Hematopoietic multipotent progenitor cell treated with erythropoietin and hydrocortisone succinate and interleukin-3 and kit ligand, for 17 days (in vitro differentiated cells): ENCODE results near the gene GON4L.
"Not testable (repeated sequence)": the region's sequence is repeated elsewhere in the genome, so short reads cannot be mapped to it uniquely, and the experiment has no call there.

Experiments
- DNase-seq: peaks from one replicate; pipeline ENCODE4 v3.0.0-alpha.2; 2015; ENCODE audit warnings: low spot score

The GON4L gene

GRCh38 chr1:155745284-155746228 lies 111.5 kb downstream of the GON4L start:
- DNase-seq = peak; percentile 78

- no peak for DNase-seq
Observed at GRCh38 chr1:155744711-155745283, 112.2 kb downstream of the GON4L start.

- DNase-seq = no peak
Observed at GRCh38 chr1:155741908-155742307, 115.1 kb downstream of the GON4L start.

- DNase-seq = no peak
Observed at GRCh38 chr1:155740995-155741394, 116.0 kb downstream of the GON4L start.

GRCh38 chr1:155729031-155729898 lies 127.7 kb downstream of the GON4L start:
- peak; percentile 69 for DNase-seq

GRCh38 chr1:155725142-155725541 lies 131.9 kb downstream of the GON4L start:
- no peak for DNase-seq

- no peak for DNase-seq
Observed at GRCh38 chr1:155719703-155720102, 137.3 kb downstream of the GON4L start.

- not testable (repeated sequence) for DNase-seq
Observed at GRCh38 chr1:155718524-155719115, 138.4 kb downstream of the GON4L start.

GRCh38 chr1:155717041-155717440 lies 140.0 kb downstream of the GON4L start:
- no peak for DNase-seq

GRCh38 chr1:155715777-155716176 lies 141.2 kb downstream of the GON4L start:
- DNase-seq = no peak

- not testable (repeated sequence) for DNase-seq
Observed at GRCh38 chr1:155715056-155715455, 142.0 kb downstream of the GON4L start.

- no peak for DNase-seq
Observed at GRCh38 chr1:155713075-155713474, 143.9 kb downstream of the GON4L start.

GRCh38 chr1:155712636-155713035 lies 144.4 kb downstream of the GON4L start:
- DNase-seq = peak; percentile 22

GRCh38 chr1:155711457-155711856 lies 145.6 kb downstream of the GON4L start:
- DNase-seq = not testable (repeated sequence)

GRCh38 chr1:155709391-155709790 lies 147.6 kb downstream of the GON4L start:
- no peak for DNase-seq

GRCh38 chr1:155706139-155706538 lies 150.9 kb downstream of the GON4L start:
- no peak for DNase-seq

- not testable (repeated sequence) for DNase-seq
Observed at GRCh38 chr1:155704414-155704813, 152.6 kb downstream of the GON4L start.

GRCh38 chr1:155703216-155703615 lies 153.8 kb downstream of the GON4L start:
- no peak for DNase-seq

- not testable (repeated sequence) for DNase-seq
Observed at GRCh38 chr1:155701675-155702074, 155.3 kb downstream of the GON4L start.
